SIG-M5 treated with dmso at 0.1 percent for 504 hours (cell line): ENCODE results near the gene SNAPC2.
"Not testable (repeated sequence)": the region's sequence is repeated elsewhere in the genome, so short reads cannot be mapped to it uniquely, and the experiment has no call there.

ENCODE experiments used
- DNase-seq: peaks from one replicate; lab custom pipeline; 2025; ENCODE audit not compliant: unreplicated experiment; lab: John Stamatoyannopoulos, UW

The SNAPC2 gene

GRCh38 chr19:7932930-7933300 lies 12.8 kb downstream of the SNAPC2 start:
- no peak for DNase-seq

GRCh38 chr19:7933411-7933810 lies 13.3 kb downstream of the SNAPC2 start:
- no peak for DNase-seq

DNA sequence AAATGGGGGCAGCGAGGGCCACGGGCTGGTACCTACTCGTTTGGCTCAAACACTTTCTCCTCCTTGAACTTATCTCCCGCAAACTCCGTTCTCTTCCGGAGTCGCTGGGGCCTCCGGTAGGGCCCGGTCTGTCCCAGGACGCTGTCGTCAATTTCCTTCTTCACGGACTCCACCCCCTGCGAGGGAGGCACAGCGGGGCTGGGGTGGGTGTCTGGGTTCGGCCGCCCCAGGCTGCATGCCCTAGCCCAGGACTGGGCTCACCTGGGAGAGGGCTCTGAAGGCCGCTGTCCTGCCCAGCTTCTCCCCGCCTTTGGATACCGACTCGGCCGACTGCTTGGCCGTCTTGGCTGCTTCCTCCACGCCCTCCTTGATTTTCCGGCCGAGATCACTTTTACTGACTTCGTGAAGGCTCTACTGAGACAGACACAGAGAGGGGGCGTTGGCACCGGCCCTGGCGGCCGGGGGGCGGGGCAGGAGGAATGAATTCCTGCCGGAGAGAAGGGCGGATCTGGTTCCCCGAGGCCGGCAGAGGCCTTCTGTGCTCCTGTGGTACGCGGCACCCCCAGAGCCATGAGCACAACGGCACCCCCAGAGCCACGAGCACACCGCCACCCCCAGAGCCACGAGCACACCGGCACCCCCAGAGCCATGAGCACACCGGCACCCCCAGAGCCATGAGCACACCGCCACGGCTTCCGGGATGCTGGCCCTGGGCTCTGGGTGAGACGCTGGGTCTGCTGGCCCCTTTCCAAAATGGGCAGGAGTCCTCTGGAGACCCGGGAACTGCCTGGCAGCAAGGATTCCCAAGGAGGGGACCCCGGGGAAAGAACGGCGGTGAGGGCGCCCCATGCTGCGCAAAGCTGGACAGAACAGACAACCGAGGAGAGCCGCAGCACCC lies 13.9 kb downstream of the SNAPC2 start:
- DNase-seq: no peak

- DNase-seq: no peak
Measured at GRCh38 chr19:7934766-7935165, 14.6 kb downstream of the SNAPC2 start.

GRCh38 chr19:7940841-7941240 lies 20.7 kb downstream of the SNAPC2 start:
- no peak for DNase-seq

GRCh38 chr19:7941895-7942596 lies 21.9 kb downstream of the SNAPC2 start:
- DNase-seq: no peak

DNA sequence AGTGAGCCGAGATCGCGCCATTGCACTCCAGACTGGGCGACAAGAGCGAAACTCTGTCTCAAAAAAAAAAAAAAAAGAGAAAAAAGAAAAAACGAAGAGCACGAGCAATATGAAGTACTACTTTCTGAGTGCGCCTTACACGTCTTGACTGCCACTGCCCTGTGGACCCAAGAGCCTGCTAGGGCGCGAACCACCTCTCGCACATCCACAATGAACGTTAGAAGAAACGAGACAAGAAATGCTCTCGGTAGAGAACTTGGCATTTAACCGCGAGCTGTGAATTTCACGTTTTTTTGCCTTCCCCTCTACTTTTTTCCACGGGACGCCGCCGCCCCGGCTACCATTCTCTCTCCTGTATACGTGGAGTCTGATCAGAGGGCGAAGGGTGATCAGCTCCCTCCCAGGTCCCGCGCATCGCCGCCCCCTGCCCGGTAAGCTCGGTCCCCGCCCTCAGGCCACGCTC lies 22.9 kb downstream of the SNAPC2 start:
- DNase-seq: no peak

DNA sequence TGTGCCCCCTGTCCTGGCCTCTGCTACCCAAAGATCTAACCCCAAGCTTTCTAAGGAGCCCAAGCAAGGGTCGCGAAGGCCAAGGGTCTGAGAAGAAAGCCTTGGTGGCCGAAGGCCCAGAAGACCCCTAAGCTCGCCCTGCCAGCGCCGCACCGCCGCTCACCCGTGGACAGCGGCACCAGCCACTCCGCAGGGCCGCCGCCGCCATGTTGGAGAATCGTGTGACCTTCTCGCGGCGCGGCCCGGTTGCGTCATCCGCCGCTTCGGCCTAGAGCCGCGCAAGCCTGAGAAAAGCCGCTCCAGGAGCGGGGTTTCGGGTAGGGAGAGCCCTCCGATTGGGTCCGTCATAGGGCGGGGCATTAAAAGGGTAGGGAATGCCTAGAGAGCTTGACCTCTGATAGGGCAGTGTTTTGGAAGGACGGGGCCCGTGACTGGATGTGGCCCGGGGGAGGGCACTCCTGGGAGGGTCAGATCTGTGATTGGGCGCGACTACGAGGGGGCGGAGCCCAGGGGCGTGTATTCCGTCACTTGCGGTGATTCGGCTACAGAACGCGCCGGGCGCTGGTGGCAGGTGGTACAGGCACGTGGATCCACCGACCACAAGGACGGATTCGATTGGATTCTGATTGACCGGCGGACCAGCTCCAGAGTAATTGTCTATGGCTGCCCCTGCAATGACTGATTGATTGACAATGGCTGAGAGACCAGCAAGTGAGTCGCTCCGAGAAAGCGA lies 23.5 kb downstream of the SNAPC2 start, which contains the start of gene TIMM44:
Gene TIMM44 (minus strand): TSS at position 223 of the 733 bp plus-strand sequence. CDS start 15 bp downstream, at position 208.
- DNase-seq: peak; percentile 99

- peak; percentile 82 for DNase-seq
Measured at GRCh38 chr19:7944177-7944761, 24.1 kb downstream of the SNAPC2 start.

GRCh38 chr19:7947939-7948338 lies 27.8 kb downstream of the SNAPC2 start:
- no peak for DNase-seq

GRCh38 chr19:7953060-7953459 lies 32.9 kb downstream of the SNAPC2 start:
- no peak for DNase-seq

DNA sequence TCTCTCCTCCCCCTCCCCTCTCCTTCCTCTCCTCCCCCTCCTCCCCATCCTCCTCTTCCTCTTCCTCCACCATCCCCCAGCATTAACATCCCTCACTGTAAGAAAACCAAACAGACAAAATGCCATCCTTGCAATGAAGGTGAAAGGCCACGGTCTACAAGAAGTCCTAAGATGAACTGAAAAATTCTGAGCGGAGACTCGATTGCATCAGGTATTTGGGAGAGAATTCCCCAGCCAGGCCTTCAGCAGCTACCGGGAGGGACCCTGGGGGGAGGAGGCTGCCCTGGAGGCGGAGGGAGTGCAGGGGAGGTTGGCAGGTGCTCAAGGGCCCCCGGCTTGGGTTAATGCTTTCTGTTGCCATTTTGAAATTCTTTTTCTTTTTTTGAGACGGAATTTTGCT lies 33.4 kb downstream of the SNAPC2 start:
- no peak for DNase-seq

DNA sequence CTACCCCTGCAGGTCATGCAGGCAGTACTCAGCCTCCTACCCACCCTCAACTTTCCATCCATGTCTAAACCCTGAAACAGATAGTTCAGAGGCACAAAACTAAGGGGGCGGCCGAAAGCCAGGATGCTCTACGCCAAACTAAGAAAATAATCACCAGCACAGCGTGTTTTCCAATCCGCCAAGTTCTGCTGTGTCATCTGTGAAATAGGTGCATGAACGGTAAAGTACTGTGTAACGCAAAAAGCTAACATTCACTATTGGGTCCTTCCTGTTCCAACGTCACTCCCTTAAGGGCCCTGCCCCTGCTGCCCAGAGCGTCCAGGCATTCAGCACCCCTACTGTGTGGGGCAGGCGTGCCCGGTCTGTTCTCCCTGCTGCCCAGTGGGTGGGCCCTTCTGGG lies 35.6 kb downstream of the SNAPC2 start:
- no peak for DNase-seq

DNA sequence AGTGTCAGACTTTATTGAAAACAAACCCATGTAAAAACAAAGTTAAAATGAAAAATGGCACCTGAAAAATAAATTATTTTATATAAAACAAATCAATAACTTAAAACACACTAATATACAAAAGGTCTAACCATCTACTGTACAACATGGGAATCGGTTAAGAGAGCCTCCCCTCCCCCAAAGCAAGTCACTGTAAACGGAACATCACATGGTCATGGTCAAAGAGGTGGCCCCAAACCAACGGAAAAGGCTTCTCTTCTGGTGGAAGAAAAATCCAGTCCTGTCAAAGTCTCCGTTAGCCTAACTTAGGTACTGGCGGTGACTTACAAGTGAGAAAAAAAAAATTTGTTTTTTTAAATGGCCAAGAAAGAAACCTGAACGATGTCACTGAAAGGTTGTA lies 39.1 kb downstream of the SNAPC2 start:
- DNase-seq: no peak

DNA sequence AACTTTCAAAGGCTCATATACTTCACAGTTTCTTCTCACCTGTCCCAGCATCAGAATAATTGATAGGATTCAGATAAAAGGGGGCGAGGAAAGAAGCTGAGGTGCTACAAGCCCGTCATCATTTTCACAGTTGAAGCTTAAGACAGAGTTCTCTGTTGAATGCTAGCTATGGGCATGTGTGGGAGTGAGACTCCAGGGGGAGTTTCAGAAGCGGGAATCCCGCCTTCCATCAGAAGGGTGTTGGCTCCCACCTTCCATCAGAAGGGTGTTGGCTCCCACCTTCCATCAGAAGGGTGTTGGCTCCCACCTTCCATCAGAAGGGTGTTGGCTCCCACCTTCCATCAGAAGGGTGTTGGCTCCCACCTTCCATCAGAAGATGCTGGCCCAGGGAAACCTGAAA lies 40.9 kb downstream of the SNAPC2 start:
- not testable (repeated sequence) for DNase-seq

GRCh38 chr19:7961920-7962626 lies 41.9 kb downstream of the SNAPC2 start:
- DNase-seq: no peak

DNA sequence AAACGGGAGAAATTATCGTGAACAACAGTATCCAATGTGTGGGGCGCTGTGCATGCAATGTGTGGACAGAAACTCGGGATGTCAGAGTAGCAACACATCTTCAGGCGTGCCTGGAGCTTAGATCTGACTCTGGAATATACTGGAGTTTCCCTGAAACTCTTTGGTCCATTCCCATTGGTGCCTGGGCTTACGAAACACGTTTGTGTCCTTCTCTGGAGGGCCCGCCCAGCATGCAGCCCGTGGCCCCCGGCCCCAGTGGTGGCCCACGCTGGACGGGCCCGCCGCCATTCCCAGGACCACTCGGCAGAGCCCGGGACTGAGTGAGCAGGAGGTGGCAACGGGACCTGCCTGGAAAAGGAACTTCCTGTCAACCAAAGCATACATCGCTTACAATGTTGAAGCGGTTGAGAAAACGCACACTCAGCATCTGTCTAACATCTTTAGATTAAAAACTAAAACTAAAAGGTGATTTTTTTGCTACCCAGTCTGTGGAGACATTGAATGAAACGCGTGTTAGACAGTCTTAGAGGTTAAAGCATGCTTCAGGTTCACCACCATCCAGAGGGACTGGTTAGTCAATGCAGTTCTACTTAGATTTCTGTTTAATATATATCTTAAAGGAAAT lies 42.6 kb downstream of the SNAPC2 start:
- no peak for DNase-seq

GRCh38 chr19:7963566-7963965 lies 43.4 kb downstream of the SNAPC2 start:
- DNase-seq: no peak

- DNase-seq: no peak
Measured at GRCh38 chr19:7965259-7965841, 45.2 kb downstream of the SNAPC2 start.
